Nucleus accumbens (tissue), 56 donors: ENCODE results near the gene OSGIN1.
A peak's percentile ranks its signal among the peaks of the same experiment; 100 is the strongest.

Experiments
- DNase-seq, 56 donors: peaks; one replicate each; lab custom pipeline; 2025; lab: John Stamatoyannopoulos, UW

The OSGIN1 gene

DNA sequence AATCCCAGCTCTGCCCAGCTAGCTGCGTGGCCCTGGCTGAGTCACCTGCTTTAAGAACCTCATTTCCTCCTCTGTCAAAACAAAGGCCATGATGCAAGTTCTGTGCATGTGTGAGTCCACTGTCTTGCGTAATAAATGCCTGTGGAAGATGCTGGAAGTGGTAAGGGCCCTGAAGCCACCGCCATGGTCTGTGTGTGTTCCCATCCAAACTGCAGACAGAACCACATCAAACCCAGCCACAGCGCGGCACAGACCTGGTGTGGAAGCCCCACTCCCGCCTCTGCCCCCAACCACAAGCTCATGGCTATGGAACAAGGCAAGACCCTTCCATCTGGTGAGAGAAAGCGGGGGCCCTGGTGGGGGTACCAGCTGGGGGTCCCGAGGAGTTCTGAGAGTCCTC lies 41.0 kb downstream of the OSGIN1 start:
- DNase-seq = no peak

DNA sequence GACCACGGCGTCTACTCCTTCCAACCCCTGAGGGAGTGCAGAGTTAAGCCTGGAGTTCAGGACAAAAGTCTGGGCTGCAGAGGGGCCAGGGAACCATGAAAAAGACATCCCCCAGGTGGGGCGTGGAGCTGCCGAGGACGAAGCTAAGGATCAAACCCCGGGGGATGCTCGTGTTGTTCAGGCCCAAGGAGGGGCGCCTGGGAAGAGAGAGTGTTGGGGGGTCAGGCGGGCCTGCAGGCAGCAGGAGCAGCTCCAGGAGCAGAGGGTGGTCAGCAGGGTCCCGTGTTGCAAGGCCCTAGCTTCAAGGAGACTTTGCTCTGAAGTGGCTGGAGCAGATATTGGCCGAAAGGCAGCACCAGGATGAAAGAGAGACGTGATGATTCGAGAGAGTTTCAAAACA lies 41.7 kb downstream of the OSGIN1 start:
- no peak for DNase-seq

DNA sequence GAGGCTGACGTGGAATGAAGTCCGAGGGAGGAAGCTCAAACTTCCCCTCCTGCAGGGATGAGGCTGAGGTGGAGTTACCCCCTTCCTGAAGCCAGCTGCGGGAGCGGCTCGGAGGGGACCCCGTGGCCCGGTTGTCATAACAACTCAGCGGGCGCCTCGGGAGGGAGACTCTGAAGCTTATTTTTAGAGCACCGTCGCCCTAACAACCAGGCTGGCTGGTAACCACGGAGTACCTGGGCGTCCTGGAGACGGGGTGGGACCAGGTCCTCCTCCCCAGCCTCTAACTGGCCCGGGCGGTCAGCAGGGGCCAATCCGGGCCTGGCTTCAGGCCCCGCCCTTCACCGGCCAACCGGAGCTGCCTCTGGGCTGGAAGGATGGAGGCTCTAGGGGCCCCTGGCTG lies 42.7 kb downstream of the OSGIN1 start:
- DNase-seq = peak in 47 of 56 donors; percentile 21 to 88 (median 62)

DNA sequence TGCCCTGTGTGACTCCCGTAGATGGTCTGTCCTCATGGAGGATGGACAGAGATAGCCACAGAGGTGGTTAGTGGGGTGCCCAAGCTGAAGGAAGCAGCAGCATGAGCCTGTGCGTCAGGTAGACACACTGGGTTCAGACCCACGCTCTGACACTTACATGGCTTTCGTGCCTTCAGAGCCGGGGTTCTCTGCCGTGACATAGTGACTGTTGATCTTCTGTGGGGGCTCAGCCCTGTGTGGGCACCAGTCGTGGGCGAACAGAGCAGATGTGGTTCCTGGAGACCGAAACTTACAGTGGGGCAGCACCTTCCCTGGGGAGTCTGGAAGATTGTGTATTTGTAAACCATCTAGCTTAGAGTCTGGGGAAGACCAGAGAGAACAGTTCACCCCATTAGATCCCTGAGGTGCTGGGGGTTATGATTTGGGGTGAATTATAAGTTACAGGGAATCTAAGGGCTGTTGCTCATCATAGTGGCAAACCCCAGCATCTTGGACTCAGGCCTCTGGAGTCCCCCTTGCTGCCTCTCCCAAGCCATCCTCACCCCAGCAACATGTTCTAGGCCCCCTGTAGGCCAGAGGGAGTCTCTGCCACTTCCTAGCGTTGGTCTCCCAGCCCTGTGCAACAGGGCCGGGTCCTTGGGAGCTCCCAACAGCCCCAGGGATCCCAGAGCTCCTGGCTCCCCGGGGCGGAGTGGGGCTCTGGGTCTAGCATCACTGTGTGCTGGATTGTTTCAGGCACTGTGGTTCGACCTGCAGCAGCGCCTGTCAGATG lies 43.6 kb downstream of the OSGIN1 start:
- peak in 10 of 56 donors; percentile 17 to 64 (median 30) for DNase-seq

DNA sequence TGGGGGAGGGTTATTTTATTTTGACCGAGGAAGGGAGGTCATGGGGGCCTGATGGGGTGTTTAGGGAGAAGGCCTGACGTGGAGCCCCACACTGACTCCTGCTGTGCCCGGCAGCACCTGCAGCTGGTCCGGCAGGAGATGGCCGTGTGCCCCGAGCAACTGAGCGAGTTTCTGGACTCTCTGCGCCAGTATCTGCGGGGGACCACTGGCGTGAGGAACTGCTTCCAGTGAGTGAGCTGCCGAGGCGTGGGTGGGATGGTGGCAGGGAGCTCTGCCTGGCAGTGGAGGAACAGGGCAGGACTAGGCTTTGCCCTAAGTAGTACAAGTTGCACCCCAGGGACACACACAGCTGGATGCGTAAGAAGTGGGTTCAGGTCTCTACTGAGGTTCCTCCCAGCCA lies 45.1 kb downstream of the OSGIN1 start:
- no peak for DNase-seq

DNA sequence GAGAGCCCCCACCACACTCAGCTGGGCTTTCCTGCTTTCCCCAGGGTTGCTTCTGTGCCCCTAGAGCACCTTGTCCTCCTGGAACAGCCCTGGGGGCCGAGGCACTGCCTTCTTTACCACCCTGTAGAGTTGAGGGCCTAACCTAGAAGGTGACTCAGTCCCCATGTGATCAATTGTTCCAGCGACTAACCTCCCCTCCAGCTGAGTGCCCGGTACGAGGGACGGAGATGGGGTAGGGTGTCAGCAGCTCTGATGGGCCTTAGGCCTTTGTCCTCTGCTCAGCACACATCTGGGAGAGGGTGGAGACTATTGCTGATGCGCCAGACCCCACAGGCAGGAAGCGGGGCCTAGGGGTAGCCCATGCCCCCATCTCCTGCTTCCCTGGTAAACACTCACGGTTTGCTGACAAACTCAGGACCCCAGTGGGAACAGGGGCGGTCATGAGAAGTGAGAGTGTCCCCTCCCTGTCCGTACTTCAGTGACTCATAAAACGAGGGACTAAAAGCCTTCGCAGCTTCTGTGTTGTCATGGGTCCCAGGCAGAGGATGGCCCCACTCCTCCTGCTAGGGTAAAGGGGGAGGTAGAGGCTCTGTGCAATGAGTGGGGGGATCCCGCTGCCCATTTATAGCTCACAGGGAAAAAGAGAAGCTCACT lies 48.1 kb downstream of the OSGIN1 start:
- DNase-seq = no peak

DNA sequence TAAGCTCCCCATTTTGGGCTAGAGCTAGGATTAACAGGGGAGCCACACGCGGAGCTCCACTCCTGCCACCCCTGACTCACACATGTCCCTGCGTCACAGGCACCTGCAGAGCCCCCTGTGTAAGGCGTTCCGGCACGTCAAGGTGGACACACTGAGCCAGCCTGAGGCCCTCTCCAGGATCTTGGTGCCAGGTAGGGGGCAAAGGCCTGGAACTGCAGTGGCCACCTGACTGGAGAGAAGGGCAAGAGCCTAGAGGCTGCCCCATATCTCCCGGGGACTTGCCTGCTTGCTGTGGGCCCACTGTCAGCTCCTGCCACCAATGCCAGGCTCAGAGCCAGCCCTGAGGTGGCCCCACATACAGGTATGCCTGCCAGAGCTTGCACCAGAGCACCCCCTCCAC lies 48.7 kb downstream of the OSGIN1 start:
- no peak for DNase-seq

DNA sequence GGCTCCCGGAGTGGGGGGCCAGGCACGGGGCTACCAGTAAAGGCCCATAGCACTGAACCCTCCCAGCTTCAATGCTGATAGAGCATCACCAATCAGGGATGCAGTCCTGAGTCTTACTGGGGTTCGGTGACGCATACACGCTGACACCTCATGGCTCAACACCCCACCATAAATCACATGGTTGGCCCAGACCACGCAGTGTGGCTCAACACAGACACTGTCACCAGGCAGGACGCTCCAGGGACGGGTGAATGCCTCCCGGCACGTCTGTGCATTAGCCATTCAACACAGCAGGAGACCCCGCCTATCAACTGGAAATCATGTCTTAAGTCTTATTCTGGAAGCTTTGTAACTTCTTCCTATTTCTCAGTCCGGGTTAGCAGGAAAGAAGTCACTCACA lies 50.0 kb downstream of the OSGIN1 start:
- DNase-seq = no peak

DNA sequence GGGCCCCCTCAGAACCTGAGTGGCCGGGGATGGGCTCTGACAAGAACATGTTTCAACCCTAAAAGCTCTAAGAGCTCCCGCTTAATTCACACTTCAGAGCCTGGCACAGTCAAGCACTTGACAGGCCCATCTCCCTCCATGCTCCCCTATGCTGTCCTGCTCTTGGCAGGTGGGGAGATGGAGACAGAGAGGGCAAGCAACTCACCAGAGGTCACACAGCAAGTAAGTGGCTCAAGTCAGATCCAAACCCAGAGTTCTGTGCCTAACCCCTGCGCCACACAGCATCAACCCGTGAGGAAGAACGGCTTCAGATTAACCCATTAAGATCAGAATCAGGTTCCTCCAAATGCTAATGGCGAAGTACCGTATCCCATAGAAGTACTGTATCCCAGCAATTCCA lies 51.4 kb downstream of the OSGIN1 start:
- no peak for DNase-seq

DNA sequence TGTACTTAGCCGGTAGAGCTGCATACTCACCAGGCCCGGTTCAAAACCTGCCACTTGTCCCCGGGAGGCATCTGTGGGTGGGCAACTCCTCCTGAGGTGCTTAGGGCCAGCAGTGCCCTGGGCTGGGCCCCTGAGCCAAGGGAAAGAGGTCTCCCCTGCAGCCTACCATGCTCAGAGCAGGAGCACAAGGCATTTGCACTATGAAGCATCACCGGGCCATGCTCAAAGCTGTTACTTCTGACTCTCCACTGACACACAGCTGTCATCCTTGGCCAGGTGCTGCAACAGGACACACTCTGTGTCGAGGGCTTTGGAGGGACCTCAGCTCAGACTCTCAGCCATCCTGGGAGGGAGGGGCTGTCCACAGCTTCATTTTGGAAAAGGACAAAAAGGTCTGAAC lies 52.4 kb downstream of the OSGIN1 start:
- DNase-seq = no peak

DNA sequence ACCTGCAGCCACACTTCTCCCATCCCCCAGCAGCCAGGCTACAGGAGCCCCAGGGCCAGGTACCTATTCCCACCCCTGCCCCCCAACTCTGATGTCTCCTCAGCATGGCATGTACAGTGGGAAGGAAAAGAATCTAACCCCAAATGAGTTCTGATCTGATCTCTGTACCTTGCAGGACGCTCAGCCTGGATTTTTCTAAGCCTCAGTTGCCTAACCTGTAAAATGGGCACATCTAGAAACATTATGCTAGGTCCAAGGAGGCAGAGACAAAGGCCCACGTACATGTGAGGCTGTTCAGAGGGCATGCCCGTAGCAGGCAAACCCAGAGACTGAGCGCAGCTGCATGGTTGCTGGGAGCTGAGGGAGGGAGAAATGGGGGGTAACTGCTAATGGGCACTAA lies 54.5 kb downstream of the OSGIN1 start:
- DNase-seq = no peak

DNA sequence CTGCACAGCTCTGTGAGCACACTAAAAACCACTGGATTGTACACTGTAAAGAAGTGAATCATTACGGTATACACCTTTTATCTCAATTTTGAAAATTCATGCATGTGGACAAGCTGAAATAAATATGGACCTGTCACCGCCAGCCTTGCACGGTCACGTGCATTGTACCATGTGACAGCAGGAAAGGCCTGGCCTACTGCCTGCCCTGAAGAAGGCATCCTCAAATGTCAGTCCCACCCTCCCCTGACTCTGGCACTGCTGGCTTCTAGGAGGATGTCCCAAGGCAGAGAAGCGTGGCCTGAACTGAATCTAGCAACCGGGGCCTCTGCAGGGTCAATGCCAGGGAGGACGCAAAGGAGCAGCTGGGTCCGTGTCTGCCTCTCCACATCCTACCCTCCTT lies 54.9 kb downstream of the OSGIN1 start:
- no peak for DNase-seq

DNA sequence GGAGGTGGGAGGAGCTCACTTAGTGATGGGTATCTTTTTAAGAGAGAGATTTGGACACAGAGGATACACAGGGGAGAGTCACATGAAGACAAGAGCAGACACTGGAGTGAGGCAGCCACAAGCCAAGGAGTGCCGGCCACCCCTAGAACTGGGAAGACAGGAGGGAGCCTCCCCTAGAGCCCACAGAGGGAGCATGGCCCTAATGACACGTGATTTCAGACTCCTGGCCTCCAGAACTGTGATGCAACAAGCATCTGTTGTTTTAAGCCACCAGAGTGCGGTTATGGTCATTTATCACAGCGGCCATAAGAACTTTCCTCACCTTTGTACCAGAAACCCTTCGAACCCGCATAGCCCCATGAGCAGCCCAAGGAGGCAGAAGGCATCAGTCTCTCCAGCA lies 56.2 kb downstream of the OSGIN1 start:
- no peak for DNase-seq

DNA sequence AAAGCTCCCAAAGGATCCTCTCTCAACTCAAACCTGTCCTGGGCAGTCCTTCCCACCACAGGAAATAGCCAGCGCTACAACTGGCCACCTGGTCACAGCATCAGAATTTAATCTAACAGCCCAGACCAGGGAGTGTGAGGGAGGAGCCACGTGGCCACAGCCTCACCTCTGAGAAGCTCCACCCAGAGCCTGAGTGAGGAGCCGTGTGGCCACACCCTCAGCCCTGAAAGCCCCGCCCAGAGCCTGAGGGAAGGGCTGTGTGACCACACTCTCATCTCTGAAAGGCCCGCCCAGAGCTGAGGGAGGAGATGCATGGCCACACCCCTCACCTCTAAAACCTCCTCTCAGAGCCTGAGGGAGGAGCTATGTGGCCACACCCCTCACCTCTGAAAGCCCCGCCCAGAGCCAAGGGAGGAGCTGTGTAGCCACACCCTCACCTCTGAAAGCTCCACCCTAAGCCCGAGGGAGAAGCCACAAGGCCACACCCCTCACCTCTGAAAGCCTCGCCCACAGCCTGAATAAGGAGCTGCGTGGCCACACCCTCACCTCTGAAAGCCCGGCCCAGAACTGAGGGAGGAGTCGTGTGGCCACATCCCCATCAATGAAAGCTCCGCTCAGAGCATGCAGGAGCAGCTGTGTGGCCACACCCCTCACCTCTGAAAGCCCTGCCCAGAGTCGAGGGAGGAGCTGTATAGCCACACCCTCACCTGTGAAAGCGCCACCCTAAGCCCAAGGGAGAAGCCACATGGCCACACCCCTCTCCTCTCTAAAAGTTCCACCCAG lies 60.9 kb downstream of the OSGIN1 start:
- peak in 26 of 56 donors; percentile 25 to 85 (median 56) for DNase-seq

DNA sequence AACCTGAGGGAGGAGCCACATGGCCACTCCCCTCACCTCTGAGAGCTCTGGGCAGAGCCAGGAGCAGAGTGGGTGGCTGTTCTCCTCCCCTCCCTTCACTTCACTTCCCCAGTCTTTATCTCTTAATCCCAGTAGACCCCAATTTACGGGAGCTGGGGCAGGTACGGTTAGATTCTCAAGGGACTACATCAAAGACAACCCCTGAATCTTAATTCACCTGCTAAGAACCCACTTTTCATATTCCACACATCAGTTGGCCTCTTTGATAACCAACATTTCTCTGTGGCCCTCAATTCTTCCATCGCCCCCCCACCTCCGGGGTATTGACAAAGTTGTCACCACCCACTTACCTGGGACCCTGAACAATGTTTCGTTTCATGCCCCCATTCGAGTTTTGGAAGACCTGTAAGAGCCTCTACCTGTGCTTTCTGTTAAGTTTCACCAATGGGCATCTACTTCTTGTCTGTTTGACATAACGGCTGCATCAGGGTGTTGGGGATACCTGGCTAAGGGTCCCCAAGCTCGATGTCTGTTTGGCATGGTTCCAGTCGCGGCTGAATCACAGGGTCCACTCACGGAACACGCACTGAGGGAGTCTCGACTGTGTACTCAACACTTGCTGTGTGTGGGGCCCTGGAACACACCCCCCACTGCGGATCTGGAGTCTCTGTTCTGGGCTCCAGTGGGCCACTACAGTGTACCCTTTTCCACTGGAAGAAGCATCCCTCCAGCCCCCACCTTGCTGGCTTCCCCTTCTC lies 61.7 kb downstream of the OSGIN1 start:
- DNase-seq = no peak

DNA sequence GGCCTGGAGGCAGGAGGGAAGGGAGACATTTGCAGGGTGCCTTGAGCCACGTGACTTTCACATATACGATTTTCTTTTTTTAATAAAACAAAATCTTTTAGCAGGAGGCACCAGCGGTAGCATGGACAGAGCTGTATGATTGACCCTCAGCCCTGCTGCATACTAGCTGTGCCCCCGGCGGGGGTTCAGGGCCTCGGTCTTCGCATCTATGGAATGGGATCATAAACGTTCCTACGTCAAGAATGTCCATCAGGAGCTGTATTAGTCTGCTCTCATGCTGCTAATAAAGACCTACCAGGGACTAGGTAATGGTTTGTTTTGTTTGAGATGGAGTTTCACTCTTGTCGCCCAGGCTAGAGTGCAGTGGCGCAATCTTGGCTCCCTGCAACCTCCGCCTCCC lies 62.4 kb downstream of the OSGIN1 start:
- no peak for DNase-seq
